Renal pelvis (tissue), 4 donors: Measurements from ENCODE around the gene REG4. TPM values are rescaled to one million over a fixed set of nuclear protein-coding genes. Genes with fewer than 3 reads are reported as not detected.
A peak's percentile ranks its signal among the peaks of the same experiment; 100 is the strongest.
"Not testable (repeated sequence)": the region's sequence is repeated elsewhere in the genome, so short reads cannot be mapped to it uniquely, and the experiment has no call there.

ENCODE experiments used
- DNase-seq: peaks from one replicate; pipeline ENCODE4 v3.0.0-alpha.2; 2013
- polyA plus RNA-seq, 3 donors: library from polyadenylated mRNA; unstranded; fragments of 120-200 nt; gene quantifications; one replicate each; pipeline ENCODE4 v1.2.1, GENCODE V29; 2013; ENCODE audit not compliant: insufficient read length in 3 of 3

REG4 gene
- polyA plus RNA-seq, 3 donors, result 0.85 to 1.4 (median 1.1) TPM

DNA sequence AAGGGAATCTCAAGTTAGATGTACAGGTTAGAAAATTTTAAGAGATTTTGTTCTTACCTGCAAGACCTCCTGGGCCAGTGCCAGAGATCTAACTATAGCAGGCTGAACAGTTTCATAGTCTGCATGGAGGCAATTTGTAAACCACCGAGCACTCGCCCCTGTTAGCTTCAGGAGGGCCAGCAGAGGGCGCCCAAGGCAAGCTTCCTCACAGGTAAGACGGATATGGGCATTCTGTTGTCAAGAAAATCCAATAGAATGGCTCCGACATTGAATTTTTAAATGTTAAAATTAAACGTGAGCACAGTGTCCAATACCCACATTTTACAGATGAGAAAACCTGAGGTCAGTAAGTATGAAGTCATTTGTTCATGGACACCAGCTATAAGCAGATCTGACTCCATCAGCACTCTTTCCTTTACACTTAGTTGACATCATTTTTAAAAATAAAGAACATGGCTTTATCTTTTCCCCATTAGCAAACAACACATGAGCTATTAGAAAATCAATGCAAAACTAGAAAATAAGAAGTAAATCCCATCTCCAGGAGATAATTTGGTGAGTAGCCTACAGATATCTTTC, 2.2 kb downstream of the REG4 start:
- peak; percentile 71 for DNase-seq

DNA sequence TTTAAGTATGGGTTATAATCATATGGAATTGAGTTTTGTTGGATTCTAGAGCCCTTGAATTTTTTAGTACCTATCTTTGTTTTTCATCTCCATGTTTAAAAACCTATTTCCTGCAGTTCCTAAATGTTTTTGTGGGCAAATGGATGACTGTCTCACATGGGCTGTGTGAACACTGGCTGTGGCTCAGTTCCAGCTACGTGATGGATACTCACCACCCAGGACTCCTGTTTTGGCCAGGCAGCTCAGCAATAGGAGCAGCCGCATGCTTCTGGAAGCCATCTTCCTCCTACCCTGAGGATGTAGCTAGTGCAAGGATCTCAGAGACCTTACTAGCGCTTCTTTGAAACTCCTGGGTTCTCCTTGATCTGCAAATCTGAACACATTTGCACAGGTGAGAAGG, 2.8 kb downstream of the REG4 start:
- no peak for DNase-seq

DNA sequence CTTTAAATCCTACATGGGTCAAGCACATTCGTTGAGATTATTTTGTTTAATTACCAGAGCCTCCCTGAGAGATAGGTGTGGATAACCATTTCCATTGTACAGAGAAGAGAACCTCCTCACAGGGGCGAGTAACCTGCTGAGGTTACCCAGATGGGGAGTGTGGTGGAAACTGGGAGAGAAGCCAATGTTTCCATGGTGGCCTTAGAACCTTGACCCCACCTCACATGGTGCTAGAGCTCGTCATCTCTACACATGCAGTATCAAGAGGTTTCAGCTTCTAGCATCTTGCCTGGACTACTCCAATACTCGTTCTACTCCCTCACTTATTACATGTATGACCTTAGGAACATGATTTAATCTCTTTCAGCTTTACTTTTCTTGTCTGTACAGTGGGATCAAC, 4.8 kb downstream of the REG4 start:
- DNase-seq, result no peak

DNA sequence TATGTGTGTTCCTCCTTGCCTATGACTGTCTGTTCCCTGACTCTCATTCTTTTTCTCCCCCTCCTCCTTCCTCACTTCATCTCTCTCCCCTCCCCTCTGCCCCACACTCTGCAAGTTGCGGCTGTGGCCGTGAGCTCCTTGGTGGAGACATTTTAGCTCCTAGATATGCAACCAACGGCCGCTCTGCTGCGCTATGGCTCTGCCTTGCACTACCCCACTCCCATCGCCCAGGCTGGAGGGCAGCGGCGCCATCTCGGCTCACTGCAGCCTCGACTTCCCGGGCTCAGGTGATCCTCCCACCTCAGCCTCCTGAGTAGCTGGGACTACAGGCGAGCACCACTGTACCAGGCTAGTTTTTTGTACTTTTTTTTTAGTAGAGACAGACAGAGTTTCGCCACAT, 5.5 kb downstream of the REG4 start:
- DNase-seq, result no peak

DNA sequence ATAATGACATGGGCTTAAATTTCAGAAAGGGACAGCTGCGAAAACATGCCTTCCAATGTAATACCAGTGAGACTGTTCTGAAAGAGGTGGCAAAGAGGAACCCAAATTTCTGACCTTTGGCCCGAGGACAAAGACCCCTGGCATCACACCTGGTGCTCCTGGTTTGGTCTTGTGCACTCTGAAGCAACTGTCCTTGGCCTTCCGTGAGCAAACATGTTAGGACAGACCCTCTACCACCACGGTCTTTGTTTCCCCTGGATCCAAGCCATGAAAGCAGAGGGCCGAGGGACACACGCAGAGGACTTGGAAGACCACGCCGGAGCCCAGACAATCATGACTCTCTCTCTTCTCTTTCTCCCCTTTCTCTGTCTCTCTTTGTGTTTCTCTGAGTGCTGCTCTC, 6.0 kb downstream of the REG4 start:
- no peak for DNase-seq

DNA sequence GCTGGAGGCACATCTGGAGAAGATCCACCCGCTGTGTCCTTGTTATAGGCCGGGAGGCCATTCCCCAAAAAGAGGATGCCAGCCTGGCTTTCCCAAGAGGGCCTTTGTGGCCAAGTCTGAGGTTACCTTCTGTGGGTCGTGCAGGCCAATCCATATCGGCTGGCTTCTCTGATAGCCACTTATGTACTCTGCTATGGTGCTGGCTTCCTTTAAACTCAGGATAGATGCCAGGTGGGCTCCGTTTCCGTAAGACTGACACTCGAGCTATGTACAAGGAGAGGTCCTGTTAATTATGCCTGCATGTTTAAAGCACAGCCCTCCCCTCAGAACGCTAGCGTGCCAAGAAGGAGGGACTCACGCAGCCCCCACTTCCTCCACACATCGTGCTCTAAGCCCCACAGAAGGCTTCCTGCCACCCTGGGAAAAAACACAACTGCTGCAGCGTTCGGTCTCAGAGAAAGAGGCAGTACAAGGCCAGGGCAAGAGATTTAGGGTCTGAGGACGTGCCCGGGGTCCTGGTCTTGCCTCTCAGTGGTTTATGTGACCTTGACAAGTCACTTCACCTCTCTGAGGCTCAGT, 11.6 kb downstream of the REG4 start:
- DNase-seq, result no peak

DNA sequence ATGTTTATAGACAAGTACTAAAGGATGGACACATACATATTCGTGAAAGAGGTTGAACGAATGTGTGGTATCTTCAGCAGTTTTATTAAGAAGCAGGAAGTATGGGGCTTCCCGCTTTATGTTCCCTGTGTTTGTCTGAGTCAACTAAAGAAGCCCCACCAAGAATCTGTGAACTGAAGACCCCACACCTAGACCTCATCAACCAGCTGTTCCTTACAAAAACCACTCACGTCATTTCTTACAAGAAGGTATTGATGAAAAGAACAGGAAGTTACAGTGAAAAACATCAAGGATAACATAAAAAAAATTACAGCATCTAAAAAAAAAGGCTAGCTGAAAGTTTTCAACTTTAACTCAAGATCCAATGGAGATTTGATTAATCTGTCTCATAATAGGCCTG, 12.3 kb downstream of the REG4 start:
- DNase-seq, result no peak

DNA sequence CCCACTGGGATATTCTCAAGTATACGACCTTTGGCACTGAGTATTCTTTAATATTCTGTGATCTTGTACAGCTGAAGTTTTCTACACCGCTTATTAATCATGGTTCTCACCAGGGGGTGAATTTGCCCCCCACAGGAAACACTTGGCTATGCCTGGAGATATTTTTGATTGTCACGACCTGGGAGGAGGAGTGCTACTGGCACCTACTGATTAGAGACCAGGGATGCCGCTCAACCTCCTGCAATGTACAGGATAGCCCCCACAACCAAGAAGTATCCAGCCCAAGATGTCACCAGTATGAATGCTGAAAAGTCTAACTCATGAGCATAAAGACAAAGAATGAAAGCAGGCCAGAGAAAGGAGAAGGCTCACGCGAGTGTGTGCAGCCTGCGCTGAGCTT, 13.7 kb downstream of the REG4 start:
- no peak for DNase-seq

DNA sequence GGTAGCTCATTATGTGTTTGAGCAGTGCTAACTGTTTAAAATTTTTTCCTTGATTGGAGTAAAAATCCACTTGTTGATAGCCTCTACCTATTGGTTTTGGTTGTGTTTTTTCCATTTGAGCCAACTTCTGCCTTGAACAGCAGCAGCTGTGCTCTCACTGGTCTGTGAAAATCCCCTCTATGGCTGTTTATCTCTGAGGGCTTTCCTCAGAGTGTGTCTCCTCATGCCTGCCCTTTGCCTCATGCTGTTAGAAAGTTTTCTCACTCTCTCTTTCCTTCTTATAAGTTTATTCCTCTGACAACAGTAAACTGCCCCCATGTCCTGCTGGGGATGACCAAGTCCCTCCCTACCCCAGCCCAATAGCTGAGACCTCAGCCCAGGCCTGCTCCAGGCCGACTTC, 14.1 kb downstream of the REG4 start:
- no peak for DNase-seq

DNA sequence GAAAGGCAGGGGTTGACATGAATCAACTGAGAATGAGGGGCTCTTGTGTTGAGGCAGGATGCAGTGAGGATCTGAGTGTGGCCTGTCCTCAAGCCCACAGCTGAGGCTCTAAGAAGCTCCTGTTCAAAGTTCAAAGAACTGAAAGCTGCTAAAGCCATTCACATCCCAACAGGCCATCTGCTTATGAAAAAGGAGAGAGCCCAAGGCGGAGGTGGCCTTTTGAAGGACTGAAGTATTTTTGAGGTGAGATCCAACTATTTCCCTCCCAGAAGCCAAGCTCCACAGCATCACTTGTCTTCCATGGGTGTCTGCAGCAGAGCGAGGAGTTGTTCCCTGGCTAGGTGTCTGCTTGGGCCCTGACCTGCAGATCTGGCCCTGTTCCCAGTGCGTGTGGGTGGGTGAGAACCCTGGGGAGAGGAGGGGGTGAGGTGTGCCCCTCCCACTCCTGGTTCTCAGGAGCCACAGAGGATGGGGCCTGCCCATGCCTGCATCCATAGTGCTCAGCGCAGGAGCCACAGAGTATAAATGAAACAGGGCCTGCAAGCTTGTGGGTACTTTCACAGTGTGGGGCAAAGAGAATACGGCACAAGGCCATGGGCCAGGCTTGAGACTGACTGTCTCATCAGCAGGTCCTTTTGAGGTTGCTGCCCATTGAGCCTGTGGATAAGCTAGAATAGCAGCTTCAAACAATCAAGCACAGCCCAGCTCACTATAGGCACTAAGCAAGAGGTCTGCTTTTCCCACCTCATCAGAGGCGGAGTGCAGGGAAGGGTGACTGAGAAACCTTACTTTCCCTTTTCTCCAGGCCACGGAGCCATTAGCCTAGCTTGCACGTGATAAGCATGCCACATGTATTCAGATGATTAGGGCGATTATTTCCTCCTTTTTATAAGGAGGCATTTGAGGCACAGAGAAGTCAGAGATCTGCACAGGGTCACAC, 15.7 kb downstream of the REG4 start:
- no peak for DNase-seq

DNA sequence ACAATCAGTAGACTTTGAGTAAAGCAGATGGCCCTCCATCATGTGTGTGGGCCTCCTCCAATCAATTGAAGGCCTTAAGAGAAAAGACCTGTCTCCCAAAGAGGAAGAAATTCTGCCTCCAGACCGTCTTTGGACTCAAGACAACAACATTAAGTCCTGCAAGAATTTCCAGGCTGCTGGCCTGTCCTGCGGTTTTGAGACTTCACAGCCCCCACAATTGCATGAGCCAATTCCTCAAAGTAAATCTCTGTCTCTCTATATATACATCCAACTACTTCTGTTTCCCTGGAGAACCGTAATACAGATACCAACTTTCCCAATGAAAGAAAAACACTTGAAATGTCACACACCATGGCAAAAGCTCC, 16.4 kb downstream of the REG4 start:
- DNase-seq, result no peak

DNA sequence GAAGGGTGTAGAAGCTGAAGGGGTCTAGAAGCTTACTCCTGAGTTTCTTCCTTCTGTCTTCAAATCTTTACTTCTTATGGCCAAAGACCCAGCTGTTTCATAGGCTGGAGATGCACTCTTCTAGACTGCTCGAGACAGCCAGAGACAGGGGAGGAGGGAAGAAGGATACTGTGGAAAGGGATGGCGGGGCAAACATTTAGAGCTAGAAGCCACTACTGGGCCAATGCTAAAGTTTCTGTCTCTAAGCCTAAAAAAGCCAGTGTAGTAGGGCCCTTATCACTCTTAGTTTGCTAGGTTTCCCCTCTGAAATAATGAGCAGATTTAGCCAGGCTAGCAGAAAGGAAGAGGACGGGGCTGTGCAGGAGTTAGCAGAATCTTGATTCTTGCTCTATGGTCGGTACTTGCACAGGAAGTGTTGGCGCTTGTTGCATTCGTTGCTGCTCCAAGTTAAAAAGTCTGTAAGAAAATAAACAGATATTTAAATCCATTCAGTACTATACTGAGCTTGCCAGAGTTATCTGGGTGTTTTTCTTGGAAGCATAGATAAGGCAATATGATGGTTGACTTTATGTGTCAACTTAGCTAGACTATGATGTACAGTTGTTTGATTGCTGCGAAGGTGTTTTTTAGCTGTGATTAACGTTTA, 16.9 kb downstream of the REG4 start:
- no peak for DNase-seq

DNA sequence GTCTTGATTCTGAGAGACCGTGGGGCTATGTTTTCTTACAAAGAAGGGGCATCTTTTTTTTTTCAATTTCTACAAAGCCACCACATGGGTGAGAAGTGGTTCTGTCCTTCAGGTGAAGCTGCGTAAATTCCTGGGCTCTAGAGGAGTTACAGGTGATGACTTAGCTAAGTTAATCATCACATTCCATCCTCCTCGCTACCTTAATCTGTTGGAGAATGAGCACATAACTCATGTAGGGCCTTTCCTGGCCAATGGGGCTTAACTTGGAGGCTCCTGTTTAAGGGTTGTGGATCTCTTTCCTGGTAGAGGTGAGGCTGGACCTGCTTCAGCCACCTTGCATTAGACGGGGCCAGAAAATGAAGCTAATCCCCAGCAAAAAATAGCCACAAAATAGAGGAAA, 19.9 kb downstream of the REG4 start:
- DNase-seq, result no peak

DNA sequence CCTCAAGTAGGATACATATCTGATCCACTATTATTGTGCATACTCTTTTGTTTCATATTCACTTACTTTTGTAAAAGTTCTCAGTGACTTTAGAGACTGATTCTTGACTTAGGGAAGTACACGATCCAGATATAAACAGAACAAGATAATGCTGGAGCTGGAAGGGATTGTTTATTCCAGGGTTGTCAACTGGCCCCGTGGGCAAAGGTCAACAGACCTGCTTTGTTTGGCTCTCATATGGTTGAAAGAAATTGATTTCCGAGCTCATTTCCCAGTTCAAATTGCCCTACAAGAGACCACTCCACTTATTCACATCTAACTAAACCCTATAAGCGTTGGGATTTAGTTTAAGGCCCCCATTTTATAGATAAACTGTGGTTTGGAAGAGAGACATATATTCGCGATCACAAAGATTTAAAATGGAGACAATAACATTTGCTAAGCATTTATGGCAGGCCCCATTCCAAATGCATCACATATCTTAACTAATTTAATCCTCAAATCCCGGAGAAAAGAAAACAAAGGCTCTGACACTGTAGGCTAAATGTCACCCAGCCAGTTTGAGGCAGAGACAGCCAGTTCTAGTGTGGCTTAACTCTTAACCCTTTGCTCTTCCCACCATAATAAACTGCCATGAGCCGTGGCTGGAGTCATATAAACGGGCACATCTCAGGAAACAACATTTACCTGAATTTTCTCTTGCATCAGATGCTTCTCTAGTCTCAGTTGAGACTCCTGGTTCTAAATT, 20.6 kb downstream of the REG4 start:
- DNase-seq, result no peak

DNA sequence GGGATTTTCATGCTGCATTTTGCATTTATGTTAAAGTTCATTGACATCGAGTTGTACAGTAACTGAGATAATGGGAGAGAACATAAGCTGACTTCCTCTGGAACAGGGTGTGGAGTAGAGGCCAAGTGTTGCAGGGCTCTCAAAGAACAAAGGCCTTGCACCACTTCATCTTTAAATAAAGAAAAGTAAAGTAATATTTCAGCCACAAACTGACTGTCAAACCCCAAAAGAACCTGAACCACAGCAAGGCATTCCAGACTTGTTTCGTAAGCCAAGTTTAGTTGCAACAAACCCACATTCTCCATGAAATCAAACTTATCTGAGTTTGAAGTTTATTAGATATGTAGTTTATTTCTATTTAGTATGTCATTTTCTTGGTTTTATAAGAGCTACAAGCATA, 23.5 kb downstream of the REG4 start:
- DNase-seq, result no peak

DNA sequence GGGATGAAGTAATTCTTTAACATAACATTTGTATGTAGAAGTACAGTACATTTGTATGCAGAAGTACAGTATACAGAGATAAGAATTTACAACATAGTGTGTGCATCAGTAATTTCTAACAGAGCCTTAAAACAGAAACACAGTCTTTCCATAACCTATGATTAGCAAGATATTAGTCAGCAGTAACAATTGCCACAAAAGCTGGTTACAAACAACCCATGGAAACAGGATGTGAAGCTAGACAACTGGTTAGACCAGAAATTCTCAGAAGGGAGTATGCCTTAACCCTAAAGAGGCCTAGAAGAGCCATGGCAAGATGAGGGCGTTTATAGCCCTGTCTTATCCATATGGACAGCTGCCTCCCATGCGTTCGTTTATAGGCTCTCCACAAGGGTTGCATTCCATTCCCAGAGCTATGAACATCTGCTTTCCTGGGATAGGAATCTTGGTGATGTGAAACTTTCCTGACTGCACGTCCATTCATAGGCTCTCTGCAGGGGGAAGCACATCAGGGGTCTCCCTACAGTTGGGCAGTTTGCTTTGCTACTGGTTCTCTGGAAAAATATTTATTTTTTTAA, 24.7 kb downstream of the REG4 start:
- DNase-seq, result not testable (repeated sequence)

DNA sequence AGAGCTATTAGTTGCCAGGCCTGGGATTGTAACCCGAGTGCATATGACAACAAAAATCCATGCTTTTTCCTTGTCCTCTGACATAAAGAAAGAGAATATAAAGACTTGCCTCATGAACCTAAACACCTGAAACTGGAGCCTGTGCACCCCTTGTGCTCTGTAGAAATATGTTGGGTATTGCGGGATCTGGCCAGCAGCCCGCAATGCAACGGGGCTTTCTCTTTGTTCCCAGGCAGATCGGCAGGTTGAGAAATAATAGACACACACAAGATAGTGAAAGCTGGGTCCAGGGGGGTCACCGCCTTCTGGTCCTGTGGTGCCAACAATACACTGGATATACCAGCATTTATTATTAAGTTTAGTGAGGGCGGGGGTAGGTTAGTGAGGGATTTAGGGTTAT, 25.2 kb downstream of the REG4 start:
- DNase-seq, result not testable (repeated sequence)

DNA sequence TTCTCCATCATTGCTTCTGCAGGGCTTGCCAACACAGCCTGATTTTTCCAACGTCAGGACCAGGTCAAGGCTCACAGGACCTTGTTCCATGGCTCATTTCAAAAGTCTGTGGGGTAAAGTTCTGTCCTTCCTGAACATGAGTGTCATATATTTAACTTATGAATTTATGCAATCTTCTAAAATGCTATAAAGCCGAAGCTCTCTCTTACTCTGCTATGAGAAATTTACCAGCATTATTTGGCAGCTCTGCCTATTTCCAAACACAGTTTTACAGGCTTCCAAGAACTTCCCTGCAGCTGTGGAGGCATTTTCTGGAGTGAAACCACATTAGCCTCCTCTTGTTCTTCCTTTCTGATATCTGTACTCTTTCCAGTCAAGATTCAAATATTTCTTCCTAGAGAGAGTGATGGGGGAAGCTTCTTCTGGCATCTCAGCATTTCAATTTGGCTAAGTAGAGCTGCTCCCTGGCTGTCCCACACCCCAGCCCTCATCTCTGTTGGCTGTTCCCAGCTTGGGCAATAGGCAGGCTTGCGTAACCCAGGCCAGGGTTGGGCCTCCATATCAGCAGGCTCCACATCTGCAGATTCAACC, 27.0 kb downstream of the REG4 start:
- no peak for DNase-seq

DNA sequence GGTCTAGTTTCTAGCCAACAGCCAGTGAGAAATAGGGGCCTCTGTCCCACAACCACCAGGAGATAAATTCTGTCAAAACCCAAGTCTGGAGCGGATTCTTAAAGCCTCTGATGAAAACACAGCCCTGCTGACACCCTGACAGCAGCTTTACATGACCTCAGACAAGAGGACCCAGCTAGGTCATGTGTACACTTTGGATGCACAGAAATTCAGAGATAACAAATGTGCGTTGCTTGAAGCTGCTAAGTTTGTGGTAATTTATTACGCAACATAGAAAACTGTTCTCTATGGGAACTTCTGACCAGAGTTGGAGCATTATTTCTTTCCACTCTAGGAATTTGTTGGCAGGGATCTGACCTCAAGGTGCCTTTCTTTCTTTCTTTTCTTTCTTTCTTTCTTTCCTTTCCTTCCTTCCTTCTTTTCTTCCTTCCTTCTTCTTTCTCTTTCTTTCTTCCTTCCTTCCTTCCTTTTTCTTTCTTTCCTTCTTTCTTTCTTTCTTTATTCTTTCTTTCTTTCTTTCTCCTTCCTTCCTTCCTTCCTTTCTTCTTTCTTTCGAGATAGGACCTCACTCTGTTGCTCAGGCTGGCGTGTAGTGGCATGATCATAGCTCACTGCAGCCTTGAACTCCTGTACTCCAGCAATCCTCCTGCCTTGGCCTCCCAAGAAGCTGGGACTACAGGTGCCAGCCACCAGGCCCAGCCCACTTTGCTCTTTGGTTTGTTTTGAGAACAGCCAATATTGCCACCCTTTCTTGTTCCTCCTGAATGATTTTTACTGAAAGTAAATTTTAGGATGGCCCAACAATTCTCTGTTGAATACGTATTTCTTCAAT, 27.7 kb downstream of the REG4 start:
- DNase-seq, result no peak

DNA sequence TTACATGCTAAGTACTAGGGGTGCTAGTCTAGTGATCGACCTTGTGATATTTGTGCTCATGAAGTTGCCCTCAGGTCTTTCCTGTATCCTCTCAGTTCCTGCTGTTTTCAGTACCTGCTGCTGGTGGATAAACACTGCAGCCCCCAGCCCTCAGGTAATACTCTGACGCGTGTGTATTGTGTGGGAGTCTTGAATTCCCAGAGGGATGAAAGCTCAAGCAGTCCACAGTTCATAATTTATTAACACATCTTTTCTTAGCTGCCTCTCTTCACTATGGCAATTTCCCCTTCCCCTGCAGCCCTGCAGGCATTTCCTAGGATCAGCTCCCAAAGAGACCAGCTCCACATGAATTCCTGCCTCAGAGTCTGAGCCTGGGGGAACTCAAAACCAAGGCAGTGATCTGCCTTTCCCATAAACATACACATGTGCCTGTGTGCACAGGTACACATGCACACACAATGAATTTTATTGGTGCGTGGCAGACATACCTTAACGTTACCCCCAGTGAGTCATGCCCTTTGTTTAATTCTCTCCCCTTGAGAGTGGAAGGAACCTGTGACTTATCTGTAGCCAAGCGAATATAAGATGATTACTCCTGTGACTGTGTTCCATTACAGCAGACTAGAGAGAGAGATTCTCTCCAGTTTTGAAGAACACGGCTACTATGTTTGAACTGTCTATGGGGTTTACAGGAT, 28.5 kb downstream of the REG4 start:
- DNase-seq, result no peak
